Muscle layer of colon (tissue), 2 donors: Measurements from ENCODE around the gene PRCC.
A peak's percentile ranks its signal among the peaks of the same experiment; 100 is the strongest.

Source experiments
- H3K27ac ChIP-seq: one replicate; pipeline ENCODE4 v1.7.0; 2013; ENCODE audit warnings: low read depth, mild to moderate bottlenecking, low read length, moderate library complexity
- H3K27me3 ChIP-seq, 2 donors: one replicate each; pipeline ENCODE4 v1.7.0; 2013; ENCODE audit warnings: low read length in 2 of 2, mild to moderate bottlenecking in 2 of 2; ENCODE audit not compliant: insufficient read depth in 2 of 2, control insufficient read depth in 1 of 2
- H3K36me3 ChIP-seq: one replicate; pipeline ENCODE4 v1.7.0; 2013; ENCODE audit warnings: mild to moderate bottlenecking, low read length; ENCODE audit not compliant: insufficient read depth
- H3K4me1 ChIP-seq: one replicate; pipeline ENCODE4 v1.7.0; 2013; ENCODE audit warnings: mild to moderate bottlenecking, low read length; ENCODE audit not compliant: insufficient read depth
- H3K4me3 ChIP-seq, 2 donors: one replicate each; pipeline ENCODE4 v1.7.0; 2013; ENCODE audit warnings: low read length in 2 of 2, low read depth in 1 of 2, mild to moderate bottlenecking in 1 of 2, moderate library complexity in 1 of 2
- H3K9ac ChIP-seq: one replicate; pipeline ENCODE4 v1.7.0; 2013; ENCODE audit warnings: low read length
- H3K9me3 ChIP-seq: one replicate; pipeline ENCODE4 v1.7.0; 2013; ENCODE audit warnings: mild to moderate bottlenecking, low read length
- donor health status: abdominal sarcoma.
- donor health status: Adenocarcinoma of cecum.

PRCC gene

GRCh38 chr1:156813298-156813697, 46.0 kb downstream of the PRCC start:
- peaks cover 18% of the 10 kb centered on the region for H3K4me1 ChIP-seq
- H3K36me3 ChIP-seq = no peaks in the 10 kb centered on the region
- H3K27me3 ChIP-seq = peaks cover 0 to 22% of the 10 kb centered on the region in 2 donors
- H3K9ac ChIP-seq = no peak overlapping the region
- H3K4me3 ChIP-seq = peak overlapping the region in 1 of 2 donors; percentile 47
- H3K27ac ChIP-seq = no peak overlapping the region
- H3K9me3 ChIP-seq = no peaks in the 10 kb centered on the region

GRCh38 chr1:156813750-156814570, 46.6 kb downstream of the PRCC start:
- Histone ChIP-seq H3K9me3 (no peaks in the 10 kb centered on the region), H3K9ac (no peak overlapping the region), H3K27ac (no peak overlapping the region), H3K36me3 (no peaks in the 10 kb centered on the region), H3K27me3 (peaks cover 0 to 22% of the 10 kb centered on the region in 2 donors), H3K4me1 (peaks cover 18% of the 10 kb centered on the region), H3K4me3 (peak overlapping the region; percentile 3 to 47)

DNA sequence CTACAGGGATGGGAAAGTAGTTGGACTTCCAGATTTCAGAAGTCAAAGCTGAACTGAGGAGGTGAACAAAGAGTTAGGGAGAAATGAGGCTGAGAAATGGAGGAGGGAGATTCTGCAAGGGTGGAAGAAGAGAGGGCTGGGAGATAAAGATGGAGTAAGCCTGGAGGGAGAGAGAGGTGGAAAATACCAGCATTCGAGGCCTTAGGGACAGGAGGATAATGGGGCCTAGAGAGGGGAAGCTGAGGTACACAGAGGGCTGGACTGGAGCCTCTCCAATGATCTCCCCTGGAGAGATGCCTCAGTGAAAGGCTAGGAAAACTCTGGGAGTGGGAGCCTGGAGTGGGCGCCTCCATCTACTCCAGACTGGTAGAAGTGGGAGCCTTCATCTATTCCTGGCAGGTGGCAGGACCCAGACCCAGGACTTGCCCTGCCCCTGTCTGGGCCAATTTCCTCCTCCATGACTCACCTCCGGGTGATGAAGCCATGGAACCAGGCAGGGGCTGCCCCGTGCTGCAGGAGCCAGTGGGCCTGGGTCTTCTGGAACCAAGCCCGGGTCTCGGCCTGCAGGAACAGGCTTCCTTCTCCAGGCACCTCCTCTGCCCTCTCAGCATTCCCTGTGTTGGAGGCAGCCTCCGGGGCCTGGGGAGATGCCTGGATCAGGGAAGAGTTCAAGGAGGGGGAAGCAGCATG, 47.4 kb downstream of the PRCC start:
- Histone ChIP-seq H3K27me3 (peaks cover 0 to 22% of the 10 kb centered on the region in 2 donors), H3K36me3 (no peaks in the 10 kb centered on the region), H3K27ac (no peak overlapping the region), H3K9me3 (no peaks in the 10 kb centered on the region), H3K4me1 (peaks cover 18% of the 10 kb centered on the region), H3K4me3 (peak overlapping the region in 1 of 2 donors; percentile 47), H3K9ac (no peak overlapping the region)

GRCh38 chr1:156815307-156815826, 48.0 kb downstream of the PRCC start:
- Histone ChIP-seq H3K4me1 (peaks cover 18% of the 10 kb centered on the region), H3K27ac (no peak overlapping the region), H3K9ac (no peak overlapping the region), H3K27me3 (peaks cover 0 to 22% of the 10 kb centered on the region in 2 donors), H3K36me3 (no peaks in the 10 kb centered on the region), H3K4me3 (peak overlapping the region in 1 of 2 donors; percentile 24), H3K9me3 (no peaks in the 10 kb centered on the region)

DNA sequence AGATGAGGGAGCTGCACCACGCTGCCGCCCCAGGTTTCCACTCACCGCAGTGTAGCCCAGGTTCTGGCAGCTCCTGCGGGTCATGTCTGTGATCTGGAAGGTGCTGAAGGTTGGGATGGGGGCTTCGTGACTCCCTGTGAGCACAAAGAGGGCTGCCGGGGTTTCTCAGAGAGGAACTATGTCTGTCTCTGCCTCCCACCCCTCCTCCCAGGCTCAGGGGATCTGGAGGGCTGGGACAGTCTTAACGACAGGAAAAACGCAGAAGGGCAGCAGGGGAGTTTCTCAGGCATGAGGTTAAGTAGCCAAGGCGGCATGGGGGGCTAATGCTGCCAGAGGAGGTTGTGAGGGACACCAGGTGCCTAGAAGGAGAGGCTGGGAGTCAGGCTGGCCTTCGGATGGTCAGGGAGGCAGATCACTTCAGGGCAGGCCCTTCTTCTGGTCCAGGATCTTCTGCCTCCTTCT, 48.7 kb downstream of the PRCC start:
- Histone ChIP-seq H3K4me3 (peak overlapping the region in 1 of 2 donors; percentile 24), H3K9me3 (no peaks in the 10 kb centered on the region), H3K27ac (no peak overlapping the region), H3K36me3 (no peaks in the 10 kb centered on the region), H3K4me1 (peaks cover 18% of the 10 kb centered on the region), H3K9ac (no peak overlapping the region), H3K27me3 (peaks cover 0 to 22% of the 10 kb centered on the region in 2 donors)

DNA sequence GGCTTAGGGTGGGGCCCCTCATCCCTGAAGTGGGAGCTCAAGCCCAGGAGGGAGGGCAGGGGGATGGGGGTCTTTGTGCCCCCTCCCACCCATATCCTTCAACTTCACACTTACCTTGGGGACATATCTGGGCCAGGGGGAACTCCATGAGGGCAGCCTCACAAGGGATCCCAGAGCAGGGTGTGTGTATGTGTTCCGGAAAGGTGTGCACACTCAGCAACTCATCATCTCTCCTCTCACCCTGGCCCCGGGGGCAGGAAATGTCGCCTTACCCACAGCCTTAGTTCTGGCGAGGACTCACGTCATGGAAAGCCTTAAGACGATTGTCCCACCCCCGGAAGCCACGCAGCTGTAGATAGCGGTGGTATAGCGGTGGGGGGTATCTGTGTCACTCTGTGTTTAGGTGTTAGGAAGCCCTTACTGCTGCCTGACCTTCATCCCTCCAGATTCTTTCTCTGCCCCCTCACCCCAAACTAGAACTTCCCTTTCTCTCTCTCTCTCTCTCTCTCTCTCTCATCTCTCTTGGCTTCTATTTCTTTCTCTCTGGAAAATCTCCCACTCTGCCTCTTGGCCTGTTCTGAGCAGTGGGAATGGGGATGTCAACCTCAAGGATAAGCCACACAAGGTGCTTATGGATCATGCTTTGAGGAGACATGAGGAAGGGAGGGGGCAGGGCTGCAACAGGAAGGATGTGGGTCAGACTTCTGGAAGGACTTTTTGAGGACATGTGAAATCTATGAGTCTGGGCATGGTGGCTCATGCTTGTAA, 49.4 kb downstream of the PRCC start, which contains the start of gene SH2D2A:
Gene SH2D2A, minus strand, starts transcription at position 288 of the 768 bp plus-strand sequence. Its CDS starts 140 bp downstream, at position 148.
- Histone ChIP-seq H3K27ac (no peak within 1 kb of the TSS), H3K9me3 (no peaks in the 10 kb centered on the region), H3K4me3 (peak within 1 kb of the TSS in 1 of 2 donors; percentile 24), H3K27me3 (peaks cover 0 to 21% of the 10 kb centered on the region in 2 donors), H3K36me3 (no peaks in the 10 kb centered on the region), H3K4me1 (peaks cover 18% of the 10 kb centered on the region), H3K9ac (no peak within 1 kb of the TSS)

GRCh38 chr1:156821801-156822200, 54.5 kb downstream of the PRCC start:
- H3K4me3 ChIP-seq = no peak overlapping the region
- H3K27me3 ChIP-seq = no peaks in the 10 kb centered on the region
- H3K4me1 ChIP-seq = no peaks in the 10 kb centered on the region
- no peak overlapping the region for H3K9ac ChIP-seq
- no peaks in the 10 kb centered on the region for H3K36me3 ChIP-seq
- no peak overlapping the region for H3K27ac ChIP-seq
- no peaks in the 10 kb centered on the region for H3K9me3 ChIP-seq

DNA sequence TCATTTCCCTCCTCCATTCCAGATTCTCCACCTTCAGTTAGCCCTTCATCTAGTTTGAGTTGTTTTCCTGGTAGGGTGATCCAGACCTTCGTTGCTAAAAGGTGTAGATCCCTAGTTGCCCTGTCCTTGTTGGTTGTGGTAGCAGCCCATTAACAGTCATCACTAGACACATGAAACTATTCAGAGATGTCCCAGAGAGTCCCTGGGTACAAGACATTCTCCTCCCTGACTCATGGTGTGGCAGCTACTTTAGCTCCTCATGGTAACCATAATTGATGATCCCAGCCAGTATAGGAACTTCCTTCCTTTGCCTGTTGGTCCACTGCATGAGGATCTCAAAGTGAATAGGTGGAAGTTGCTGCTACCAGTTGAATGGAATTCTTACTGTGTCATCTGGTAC, 55.3 kb downstream of the PRCC start:
- Histone ChIP-seq H3K4me1 (no peaks in the 10 kb centered on the region), H3K36me3 (no peaks in the 10 kb centered on the region), H3K9ac (no peak overlapping the region), H3K27ac (no peak overlapping the region), H3K27me3 (no peaks in the 10 kb centered on the region), H3K4me3 (no peak overlapping the region), H3K9me3 (no peaks in the 10 kb centered on the region)

- no peaks in the 10 kb centered on the region for H3K9me3 ChIP-seq
Observed at GRCh38 chr1:156823210-156823790, 56.0 kb downstream of the PRCC start.

DNA sequence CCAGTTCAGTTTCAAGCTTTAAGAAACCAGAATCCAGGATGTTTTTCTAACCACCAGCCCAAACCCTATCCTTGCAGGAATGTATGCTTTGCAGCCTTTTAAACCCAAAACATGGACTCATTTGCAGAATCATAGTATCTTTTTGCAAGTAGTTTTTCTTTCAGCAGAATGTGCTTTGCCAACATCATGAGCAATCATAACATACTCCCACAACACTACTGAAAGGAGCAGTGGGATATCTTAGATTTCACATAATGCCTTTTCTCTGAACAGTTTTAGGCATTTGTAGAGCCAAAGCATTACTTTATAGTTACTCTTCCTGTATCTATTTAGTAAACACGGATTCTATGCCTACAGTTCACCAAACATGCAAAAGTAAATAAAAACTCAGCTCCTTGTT, 59.3 kb downstream of the PRCC start:
- H3K9ac ChIP-seq = no peak overlapping the region
- no peaks in the 10 kb centered on the region for H3K9me3 ChIP-seq
- no peaks in the 10 kb centered on the region for H3K27me3 ChIP-seq
- H3K4me3 ChIP-seq = no peak overlapping the region
- H3K27ac ChIP-seq = no peak overlapping the region
- H3K4me1 ChIP-seq = no peaks in the 10 kb centered on the region
- no peaks in the 10 kb centered on the region for H3K36me3 ChIP-seq

More at GRCh38 chr1:156823210-156823790, 56.0 kb downstream of the PRCC start:
- H3K4me1 ChIP-seq = no peaks in the 10 kb centered on the region
- H3K9ac ChIP-seq = no peak overlapping the region
- H3K27me3 ChIP-seq = no peaks in the 10 kb centered on the region
- no peak overlapping the region for H3K4me3 ChIP-seq
- no peak overlapping the region for H3K27ac ChIP-seq
- H3K36me3 ChIP-seq = no peaks in the 10 kb centered on the region
